Testis (tissue), 3 donors: ENCODE results near the gene MT1X. TPM values are rescaled to one million over a fixed set of nuclear protein-coding genes. Genes with fewer than 3 reads are reported as not detected.

Experiments used
- DNase-seq: peaks from one replicate; pipeline ENCODE4 v3.0.0-alpha.2; 2019
- H3K27ac ChIP-seq, 2 donors: fragments of 200-600 bp; sonication (generic); one replicate each; pipeline ENCODE4 v1.5.1; 2019
- H3K27me3 ChIP-seq: fragments of 200-600 bp; sonication (generic); one replicate; pipeline ENCODE4 v1.5.1; 2019
- H3K36me3 ChIP-seq: fragments of 200-600 bp; sonication (generic); one replicate; pipeline ENCODE4 v1.5.1; 2017; ENCODE audit warnings: low read depth; ENCODE audit errors: missing control alignments
- H3K4me1 ChIP-seq: fragments of 200-600 bp; sonication (generic); one replicate; pipeline ENCODE4 v1.5.1; 2019
- H3K4me3 ChIP-seq, 2 donors: fragments of 200-600 bp; sonication (generic); one replicate each; pipeline ENCODE4 v1.5.1; 2017 to 2019
- H3K9me3 ChIP-seq: fragments of 200-600 bp; sonication (generic); one replicate; pipeline ENCODE4 v1.5.1; 2017
- CTCF ChIP-seq, 3 experiments: fragments of 450-650 bp in 2 of 3; fragments of 200-600 bp in 1 of 3; sonication (generic) in 1 of 3; IDR thresholded peaks; one replicate each; pipeline ENCODE4 v1.5.1; 2016 to 2019; ENCODE audit warnings: antibody characterized with exemption in 3 of 3, mild to moderate bottlenecking in 2 of 3, moderate library complexity in 1 of 3
- POLR2A ChIP-seq: fragments of 450-650 bp; IDR thresholded peaks from one replicate; pipeline ENCODE4 v1.6.1; 2017; ENCODE audit warnings: antibody characterized with exemption, mild to moderate bottlenecking, moderate library complexity
- WGBS, 2 donors: methylation state at CpG; one replicate each; pipeline ENCODE4 v1.1.5; 2018; 5-methylcytosine and 5-hydroxymethylcytosine counted together
- intact Hi-C: fragments of 100-400 bp; cut with DNase I; formaldehyde crosslinking; loops from one replicate; pipeline ENCODE4 v1.15.1; 2023; ENCODE audit warnings: low total_unique reads
- polyA plus RNA-seq: library from polyadenylated mRNA; stranded (reverse); fragments of 350-450 nt; fragmentation: Illumina TruSeq; extraction: RNeasy Lipid Tissue Mini Kit (QIAGEN cat#74804); gene quantifications from one replicate; pipeline ENCODE4 v1.2.3, GENCODE V29; 2014; ENCODE audit warnings: low read depth, low replicate concordance; ENCODE audit not compliant: insufficient read depth
- total RNA-seq, 2 donors: library from RNA; depleted of rRNA; stranded (reverse); fragments of >200 nt; gene quantifications; one replicate each; pipeline ENCODE4 v1.2.3, GENCODE V29; 2016

Gene MT1X
- total and polyA plus RNA-seq, 3 donors from 2014 or later = 51.7 to 180 (median 77.0) TPM

- H3K4me1 ChIP-seq = peaks cover 4% of the 10 kb centered on the region
- no peaks in the 10 kb centered on the region for H3K9me3 ChIP-seq
- H3K27me3 ChIP-seq = no peaks in the 10 kb centered on the region
- WGBS, 2 donors = 89 to 93% methylated on average over 3 of the region's 3 CpGs
- no peak for DNase-seq
- H3K36me3 ChIP-seq = no peaks in the 10 kb centered on the region
- no peak overlapping the region for H3K27ac ChIP-seq
- intact Hi-C loops = loop anchor here (10.0 kb wide), 1 partner anchor 121 kb away; no protein-coding TSS in a partner anchor
- no peak for TF ChIP-seq POLR2A
- no peak for TF ChIP-seq CTCF (IDR thresholded peaks at IDR 0.05)
- no peak overlapping the region for H3K4me3 ChIP-seq
These were observed 41.9 kb downstream of the MT1X start for GRCh38 chr16:56724191-56724590.

GRCh38 chr16:56726283-56726682, 44.0 kb downstream of the MT1X start:
- intact Hi-C loops = loop anchor here (10.0 kb wide), 1 partner anchor 119 kb away; no protein-coding TSS in a partner anchor
- 85 to 89% methylated on average over 2 of the region's 2 CpGs for WGBS, 2 donors
- Histone ChIP-seq H3K4me3 (no peak overlapping the region), H3K9me3 (no peaks in the 10 kb centered on the region), H3K4me1 (peaks cover 6% of the 10 kb centered on the region), H3K27me3 (no peaks in the 10 kb centered on the region), H3K36me3 (no peaks in the 10 kb centered on the region), H3K27ac (no peak overlapping the region)
- TF ChIP-seq CTCF (IDR thresholded peaks at IDR 0.05) (no peak), POLR2A (no peak)
- no peak for DNase-seq

GRCh38 chr16:56726926-56727325, 44.7 kb downstream of the MT1X start:
- intact Hi-C loops = loop anchor here (10.0 kb wide), 1 partner anchor 118 kb away; no protein-coding TSS in a partner anchor
- peaks cover 6% of the 10 kb centered on the region for H3K4me1 ChIP-seq
- TF ChIP-seq POLR2A (no peak), CTCF (IDR thresholded peaks at IDR 0.05) (no peak)
- no peaks in the 10 kb centered on the region for H3K36me3 ChIP-seq
- WGBS, 2 donors = 75 to 88% methylated on average over 6 of the region's 6 CpGs
- no peaks in the 10 kb centered on the region for H3K9me3 ChIP-seq
- no peaks in the 10 kb centered on the region for H3K27me3 ChIP-seq
- H3K4me3 ChIP-seq = no peak overlapping the region
- H3K27ac ChIP-seq = no peak overlapping the region
- no peak for DNase-seq

- no peak for DNase-seq
- TF ChIP-seq CTCF (IDR thresholded peaks at IDR 0.05) (no peak), POLR2A (no peak)
- Histone ChIP-seq H3K4me3 (no peak overlapping the region), H3K9me3 (no peaks in the 10 kb centered on the region), H3K4me1 (peaks cover 6% of the 10 kb centered on the region), H3K27ac (no peak overlapping the region), H3K36me3 (no peaks in the 10 kb centered on the region), H3K27me3 (no peaks in the 10 kb centered on the region)
- intact Hi-C loops = loop anchor here (10.0 kb wide), 1 partner anchor 117 kb away; no protein-coding TSS in a partner anchor
- 80 to 87% methylated on average over 1 of the region's 1 CpG for WGBS, 2 donors
These were observed 45.8 kb downstream of the MT1X start for GRCh38 chr16:56728027-56728426.
